ENCODE results near the gene SUMO3. TPM values are rescaled to one million over a fixed set of nuclear protein-coding genes. Genes with fewer than 3 reads are reported as not detected.
A peak's percentile ranks its signal among the peaks of the same experiment; 100 is the strongest.

Gene SUMO3
- total RNA-seq, 1 experiment from 2014 or later = 41.4 TPM

- POLR2A ChIA-PET = no interaction called here
- ATAC-seq (peak; percentile 75), DNase-seq (ENCODE audit: low read depth, low spot score) (no peak)
- no TSS peak for BruUV-seq (replicated peaks)
- in situ Hi-C loops (cut with HindIII; ENCODE audit: low pct_unique_long_range_greater_than_20kb, low sequenced_read_pairs) = no loop called here
- Histone ChIP-seq H3K27ac (ENCODE audit: low read length) (no peak overlapping the region), H3K4me1 (ENCODE audit: control insufficient read depth, insufficient read depth, low read length) (peaks cover 5% of the 10 kb centered on the region; the same call in 1 of the 2 replicates), H3K9me3 (ENCODE audit: control insufficient read depth, insufficient read depth, low read depth, low read length) (no peaks in the 10 kb centered on the region), H3K4me3 (ENCODE audit: low read depth in 2 of 2, low read length in 2 of 2) (no peak overlapping the region), H3K27me3 (ENCODE audit: control insufficient read depth, insufficient read depth, low read length) (no peaks in the 10 kb centered on the region), H3K36me3 (ENCODE audit: control insufficient read depth, insufficient read depth, low read length) (no peaks in the 10 kb centered on the region)
- TF ChIP-seq TCF7L2 (IDR thresholded peaks at IDR 0.05; ENCODE audit: low read depth, low read length) (no peak), CTCF (IDR thresholded peaks at IDR 0.05) (no peak), REST (IDR thresholded peaks at IDR 0.05; ENCODE audit: insufficient read depth in 1 of 2, low read depth in 2 of 2, low read length in 1 of 2) (no peak), SIN3A (IDR thresholded peaks at IDR 0.05; ENCODE audit: borderline replicate concordance, insufficient read depth, low read depth, low read length) (no peak), POLR2AphosphoS5 (IDR thresholded peaks at IDR 0.05; ENCODE audit: low read depth, low read length) (no peak)
- intact Hi-C loops (cut with micrococcal nuclease; ENCODE audit: unreplicated experiment) = no loop called here
- CTCF ChIA-PET = no interaction called here
These were observed 19.0 kb upstream of the SUMO3 start for GRCh38 chr21:44836666-44837471.

GRCh38 chr21:44836349-44836665, 18.4 kb upstream of the SUMO3 start:
- H3K27ac ChIP-seq (ENCODE audit: low read length) = no peak overlapping the region
- H3K4me1 ChIP-seq (ENCODE audit: control insufficient read depth, insufficient read depth, low read length) = peaks cover 5% of the 10 kb centered on the region; the same call in 1 of the 2 replicates
- POLR2A ChIA-PET = no interaction called here
- TF ChIP-seq REST (IDR thresholded peaks at IDR 0.05; ENCODE audit: insufficient read depth in 1 of 2, low read depth in 2 of 2, low read length in 1 of 2) (no peak), TCF7L2 (IDR thresholded peaks at IDR 0.05; ENCODE audit: low read depth, low read length) (no peak), CTCF (IDR thresholded peaks at IDR 0.05) (no peak), POLR2AphosphoS5 (IDR thresholded peaks at IDR 0.05; ENCODE audit: low read depth, low read length) (no peak), SIN3A (IDR thresholded peaks at IDR 0.05; ENCODE audit: borderline replicate concordance, insufficient read depth, low read depth, low read length) (no peak)
- DNase-seq (ENCODE audit: low read depth, low spot score) = no peak
- no peaks in the 10 kb centered on the region for H3K36me3 ChIP-seq (ENCODE audit: control insufficient read depth, insufficient read depth, low read length)
- peak; percentile 22; the same call in 1 of the 2 replicates for ATAC-seq
- BruUV-seq (replicated peaks) = no TSS peak
- H3K27me3 ChIP-seq (ENCODE audit: control insufficient read depth, insufficient read depth, low read length) = no peaks in the 10 kb centered on the region
- intact Hi-C loops (cut with micrococcal nuclease; ENCODE audit: unreplicated experiment) (no loop called here), in situ Hi-C loops (cut with HindIII; ENCODE audit: low pct_unique_long_range_greater_than_20kb, low sequenced_read_pairs) (no loop called here)
- no peak overlapping the region for H3K4me3 ChIP-seq (ENCODE audit: low read depth in 2 of 2, low read length in 2 of 2)
- no peaks in the 10 kb centered on the region for H3K9me3 ChIP-seq (ENCODE audit: control insufficient read depth, insufficient read depth, low read depth, low read length)
- CTCF ChIA-PET = no interaction called here

Data from Panc1 (cell line).